Kidney epithelial cell (primary cell): ENCODE data around the gene ELMOD1. TPM values are rescaled to one million over a fixed set of nuclear protein-coding genes. Genes with fewer than 3 reads are reported as not detected.
A peak's percentile ranks its signal among the peaks of the same experiment; 100 is the strongest.
"Not testable (repeated sequence)": the region's sequence is repeated elsewhere in the genome, so short reads cannot be mapped to it uniquely, and the experiment has no call there.

Source experiments
- DNase-seq: peaks from one replicate; pipeline ENCODE4 v3.0.0-alpha.2; 2010; ENCODE audit warnings: low read depth
- H3K27me3 ChIP-seq: 2 replicates; pipeline ENCODE4 v1.6.0; 2011; ENCODE audit warnings: low read length; ENCODE audit not compliant: control insufficient read depth, insufficient read depth
- H3K36me3 ChIP-seq: 2 replicates; pipeline ENCODE4 v1.5.1; 2011; ENCODE audit warnings: low read length; ENCODE audit not compliant: control insufficient read depth, insufficient read depth
- H3K4me3 ChIP-seq: 2 replicates; pipeline ENCODE4 v1.5.1; 2011; ENCODE audit warnings: low read depth, mild to moderate bottlenecking, control low read depth, low read length
- CTCF ChIP-seq: IDR thresholded peaks from 2 replicates; pipeline ENCODE4 v1.5.1; 2011; ENCODE audit warnings: mild to moderate bottlenecking, moderate library complexity, low read length, control low read depth, inconsistent platforms; ENCODE audit not compliant: insufficient read depth, poor library complexity, severe bottlenecking
- total RNA-seq: library from RNA; depleted of rRNA; stranded (reverse); fragments of >200 nt; gene quantifications from 2 replicates; pipeline ENCODE4 v1.2.3, GENCODE V29; 2015

ELMOD1 gene
- total RNA-seq, 1 donor from 2014 or later: 0.21 TPM

DNA sequence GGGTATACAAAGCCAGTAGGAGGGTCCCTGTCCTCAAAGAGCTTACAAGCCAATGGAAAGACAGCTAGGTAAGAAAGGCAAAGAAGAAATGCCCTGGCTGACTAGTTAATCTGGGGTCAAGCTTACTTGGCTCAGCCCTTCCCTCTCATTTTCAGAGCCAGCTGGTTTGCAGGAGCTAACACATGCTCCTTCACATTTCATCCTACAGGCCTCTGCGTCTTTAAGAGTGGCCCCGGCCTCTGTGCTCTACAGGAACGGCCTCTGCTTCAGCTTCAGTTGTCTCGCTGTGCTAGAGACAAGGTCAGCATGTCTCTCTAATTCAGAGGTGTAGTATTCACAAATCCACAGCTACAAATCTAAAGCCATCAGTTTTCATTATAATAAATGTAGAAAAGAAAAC is 40.6 kb upstream of the ELMOD1 start:
- TF ChIP-seq CTCF: no peak
- no peak for DNase-seq
- H3K27me3 ChIP-seq: no peaks in the 10 kb centered on the region
- H3K4me3 ChIP-seq: no peak overlapping the region
- H3K36me3 ChIP-seq: no peaks in the 10 kb centered on the region

GRCh38 chr11:107561688-107562087 is 29.3 kb upstream of the ELMOD1 start:
- H3K36me3 ChIP-seq: no peaks in the 10 kb centered on the region
- TF ChIP-seq CTCF: no peak
- no peak for DNase-seq
- H3K27me3 ChIP-seq: no peaks in the 10 kb centered on the region
- H3K4me3 ChIP-seq: no peak overlapping the region

DNA sequence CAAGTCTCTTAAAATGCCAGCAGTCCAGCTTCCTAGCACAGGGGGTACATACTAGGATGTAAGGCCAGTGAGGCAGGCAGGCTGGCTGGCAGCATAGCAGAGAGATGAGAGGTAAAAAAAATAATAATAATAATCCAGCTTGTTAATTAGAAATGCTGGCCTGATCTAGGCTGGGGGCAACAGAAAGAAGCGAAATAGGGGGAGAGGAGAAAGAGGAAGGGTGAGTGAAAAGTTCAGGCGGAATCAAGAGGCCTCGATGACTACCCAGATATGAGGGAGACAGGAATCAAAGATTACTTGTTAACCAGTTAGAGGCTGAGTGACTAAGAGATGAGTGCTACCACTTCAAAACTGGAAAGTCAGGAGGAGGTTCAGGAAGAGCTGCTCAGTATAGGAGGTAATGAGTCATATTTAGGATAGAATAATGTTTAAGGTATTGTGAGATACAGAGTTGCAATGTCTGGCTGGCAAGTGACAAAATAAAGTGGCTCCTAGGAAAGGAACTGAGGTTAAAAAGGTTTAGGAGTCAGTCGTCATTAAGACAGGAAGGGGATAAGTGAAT is 28.2 kb upstream of the ELMOD1 start:
- Histone ChIP-seq H3K36me3 (no peaks in the 10 kb centered on the region), H3K27me3 (no peaks in the 10 kb centered on the region), H3K4me3 (no peak overlapping the region)
- peak; percentile 81 for DNase-seq
- TF ChIP-seq CTCF: no peak

- no peak for DNase-seq
- Histone ChIP-seq H3K4me3 (no peak overlapping the region), H3K36me3 (no peaks in the 10 kb centered on the region), H3K27me3 (no peaks in the 10 kb centered on the region)
- TF ChIP-seq CTCF: peak; percentile 71
These were observed 27.2 kb upstream of the ELMOD1 start for GRCh38 chr11:107563702-107564101.

DNA sequence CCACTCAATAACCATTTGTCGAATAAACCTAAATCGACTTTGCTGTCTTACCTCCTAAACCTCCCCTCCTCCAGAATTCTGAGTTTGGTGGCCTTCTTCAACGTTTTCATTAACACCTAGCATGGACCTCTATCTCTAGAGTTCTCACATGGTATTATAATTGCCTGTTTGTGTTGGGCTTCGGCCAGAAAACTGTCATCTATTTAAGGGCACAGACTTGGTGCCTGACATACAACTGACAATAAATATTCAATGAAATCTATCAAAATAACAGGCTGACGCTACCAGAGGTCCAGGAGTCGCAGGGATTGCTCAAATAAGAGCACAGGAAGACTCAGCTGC is 26.1 kb upstream of the ELMOD1 start:
- no peak for TF ChIP-seq CTCF
- H3K27me3 ChIP-seq: no peaks in the 10 kb centered on the region
- no peaks in the 10 kb centered on the region for H3K36me3 ChIP-seq
- DNase-seq: no peak
- H3K4me3 ChIP-seq: peak overlapping the region; percentile 68

- DNase-seq: no peak
- Histone ChIP-seq H3K4me3 (peak within 1 kb of the TSS; percentile 68), H3K27me3 (no peaks in the 10 kb centered on the region), H3K36me3 (no peaks in the 10 kb centered on the region)
- TF ChIP-seq CTCF: no peak
These were observed 25.6 kb upstream of the ELMOD1 start, which contains the start of gene ALKBH8 for GRCh38 chr11:107565219-107565937. Gene ALKBH8 (minus strand): TSS chr11:107565735. CDS start chr11:107560893, 4,842 bp downstream.

- DNase-seq, H3K27me3 ChIP-seq, H3K36me3 ChIP-seq: not testable (repeated sequence)
- H3K4me3 ChIP-seq: peak overlapping the region; percentile 68
These were observed 24.9 kb upstream of the ELMOD1 start for GRCh38 chr11:107565955-107566501.
